SKM-1 (cell line): Measurements from ENCODE around the gene IRF2BPL.
A peak's percentile ranks its signal among the peaks of the same experiment; 100 is the strongest.

Experiments
- DNase-seq: peaks from one replicate; lab custom pipeline; 2025; ENCODE audit not compliant: unreplicated experiment; lab: John Stamatoyannopoulos, UW

Gene IRF2BPL

GRCh38 chr14:77028384-77029231, at the start of gene IRF2BPL:
Gene IRF2BPL, minus strand, starts transcription at chr14:77028708. Its CDS starts 916 bp downstream, at chr14:77027792.
- peak; percentile 66 for DNase-seq

DNA sequence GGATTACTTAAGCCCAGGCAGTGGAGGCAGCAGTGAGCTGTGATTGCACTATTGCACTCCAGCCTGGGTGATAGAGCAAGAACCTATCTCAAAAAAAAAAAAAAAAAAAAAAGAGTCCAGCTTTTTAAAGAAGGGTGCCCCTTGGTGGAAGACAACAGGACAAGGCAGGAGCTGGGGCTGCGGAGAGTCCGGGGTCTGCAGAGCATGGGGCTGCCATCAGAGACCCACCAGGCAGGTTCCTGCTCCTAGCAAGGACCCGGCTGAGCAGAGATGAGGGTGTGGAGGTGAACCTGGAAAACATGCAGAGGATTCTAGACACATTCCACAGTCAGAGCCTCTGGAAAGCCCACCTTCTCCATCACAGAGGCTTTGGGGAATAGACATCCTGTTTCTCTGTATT, 48.5 kb upstream of the IRF2BPL start:
- DNase-seq = no peak

DNA sequence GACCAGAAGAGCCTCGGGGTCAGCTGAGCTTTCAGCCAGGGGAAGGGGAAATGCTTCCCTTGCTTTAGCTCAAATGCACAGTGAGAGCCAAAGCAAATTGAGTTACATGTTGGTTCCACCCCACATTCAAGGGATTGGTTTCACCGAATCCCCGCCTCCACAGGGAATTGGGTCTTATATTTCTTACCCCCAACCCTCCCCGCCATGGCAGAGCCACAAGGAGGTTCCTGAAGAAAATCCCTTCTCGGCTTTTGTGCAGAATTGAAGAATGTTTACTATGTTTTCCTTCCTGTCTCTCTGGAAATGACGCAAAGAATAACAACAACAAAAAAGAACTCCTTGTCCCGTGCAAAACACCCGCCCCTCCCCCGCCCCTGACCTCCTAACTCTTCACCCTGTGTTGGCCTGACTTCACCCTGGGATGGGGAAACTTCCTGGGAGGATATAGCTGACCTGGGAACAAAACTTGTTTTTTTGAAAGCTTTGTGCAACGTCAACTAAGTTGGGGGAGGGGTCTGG, 47.7 kb upstream of the IRF2BPL start:
- no peak for DNase-seq

DNA sequence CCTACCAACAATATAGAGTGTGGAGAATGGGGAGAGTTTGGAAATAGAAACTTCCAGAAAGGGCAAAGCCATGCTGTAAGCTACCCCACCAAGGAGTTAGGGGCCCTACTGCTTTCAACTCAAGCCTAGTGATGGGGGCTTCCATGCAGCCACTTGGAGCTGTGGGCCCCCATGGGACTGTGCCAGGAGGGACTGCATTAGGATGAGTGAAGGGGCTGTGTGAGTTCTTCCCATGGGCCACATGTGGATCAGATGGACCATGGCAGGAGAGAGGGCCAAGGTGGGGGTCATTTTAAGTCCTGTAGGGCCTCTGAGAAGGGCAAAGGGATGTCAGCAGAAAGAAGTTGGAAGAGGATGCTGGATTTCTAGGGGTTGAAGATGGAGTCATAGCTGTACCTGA, 46.5 kb upstream of the IRF2BPL start:
- DNase-seq = no peak

DNA sequence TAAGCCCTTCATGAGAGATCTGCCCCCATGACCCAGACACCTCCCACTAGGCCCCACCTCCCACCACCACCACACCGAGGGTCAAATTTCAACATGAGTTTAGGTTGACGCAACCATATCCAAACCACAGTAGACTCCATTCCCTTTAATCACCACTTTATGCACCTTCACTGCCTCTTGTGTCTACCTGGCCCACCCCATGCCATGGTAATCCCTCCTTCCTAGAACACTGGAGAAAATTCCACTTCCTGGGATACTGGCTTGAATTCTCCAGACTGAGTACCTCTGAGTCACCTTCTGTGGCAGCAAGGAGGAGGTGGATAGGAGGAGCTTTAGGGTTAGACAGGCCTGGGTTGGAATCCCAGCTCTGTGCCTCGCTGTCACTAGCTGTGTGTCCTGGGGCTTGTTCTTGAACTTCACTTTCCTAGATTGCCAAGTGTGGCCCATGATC, 43.5 kb upstream of the IRF2BPL start:
- DNase-seq = no peak

DNA sequence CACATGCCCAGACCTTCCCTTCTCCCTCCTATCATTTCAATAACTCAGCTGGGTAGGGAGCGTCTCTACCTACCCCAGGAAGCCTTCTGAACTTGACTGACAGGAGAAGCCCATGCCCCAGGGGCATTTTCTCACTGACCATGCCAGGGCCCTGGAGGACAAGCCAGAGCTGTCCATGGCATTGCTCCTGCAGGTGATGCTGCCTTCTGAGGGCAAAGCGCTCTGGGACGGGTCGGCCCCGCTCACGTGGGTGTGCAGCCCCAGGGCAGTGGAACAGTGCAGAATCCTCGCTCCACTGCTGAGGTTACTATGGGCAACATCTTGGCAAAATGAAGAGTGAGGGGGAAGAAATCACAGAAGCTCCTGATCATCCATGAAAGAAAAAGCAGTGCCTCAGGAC, 41.0 kb upstream of the IRF2BPL start:
- no peak for DNase-seq

DNA sequence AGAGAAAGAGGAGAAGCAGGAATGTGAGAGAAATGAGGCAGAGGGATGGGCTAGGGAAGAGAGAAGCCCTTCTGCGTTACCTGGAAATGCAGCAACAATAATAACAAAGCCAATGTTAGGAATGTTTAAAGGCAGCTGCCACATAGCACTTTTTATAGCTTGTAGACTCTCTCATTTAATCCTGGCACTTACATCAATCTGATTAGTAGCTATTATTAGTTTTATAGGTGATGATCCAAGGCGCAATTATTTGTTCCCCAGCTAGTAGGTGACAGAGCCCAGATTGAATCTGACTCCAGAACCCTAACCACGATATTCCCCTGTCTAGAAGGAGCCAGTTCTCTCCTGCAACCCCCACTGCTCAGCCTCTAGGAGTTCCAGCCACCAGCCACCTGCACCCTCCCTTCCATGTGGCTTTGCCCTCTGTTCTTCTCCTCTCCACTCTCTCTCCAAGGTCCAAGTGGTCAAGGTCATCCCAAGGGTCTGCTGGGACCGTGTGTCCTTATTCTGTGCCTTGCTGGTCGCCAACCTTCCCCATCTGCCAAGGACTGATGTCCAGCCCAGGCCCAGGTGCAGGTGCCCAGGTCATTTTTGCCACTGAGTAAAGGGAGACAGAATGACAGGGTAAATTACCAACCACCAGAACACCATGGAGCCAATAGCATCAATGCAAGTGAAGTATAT, 40.2 kb upstream of the IRF2BPL start:
- DNase-seq = no peak

GRCh38 chr14:77067632-77068516, 39.4 kb upstream of the IRF2BPL start:
- DNase-seq = peak; percentile 16

DNA sequence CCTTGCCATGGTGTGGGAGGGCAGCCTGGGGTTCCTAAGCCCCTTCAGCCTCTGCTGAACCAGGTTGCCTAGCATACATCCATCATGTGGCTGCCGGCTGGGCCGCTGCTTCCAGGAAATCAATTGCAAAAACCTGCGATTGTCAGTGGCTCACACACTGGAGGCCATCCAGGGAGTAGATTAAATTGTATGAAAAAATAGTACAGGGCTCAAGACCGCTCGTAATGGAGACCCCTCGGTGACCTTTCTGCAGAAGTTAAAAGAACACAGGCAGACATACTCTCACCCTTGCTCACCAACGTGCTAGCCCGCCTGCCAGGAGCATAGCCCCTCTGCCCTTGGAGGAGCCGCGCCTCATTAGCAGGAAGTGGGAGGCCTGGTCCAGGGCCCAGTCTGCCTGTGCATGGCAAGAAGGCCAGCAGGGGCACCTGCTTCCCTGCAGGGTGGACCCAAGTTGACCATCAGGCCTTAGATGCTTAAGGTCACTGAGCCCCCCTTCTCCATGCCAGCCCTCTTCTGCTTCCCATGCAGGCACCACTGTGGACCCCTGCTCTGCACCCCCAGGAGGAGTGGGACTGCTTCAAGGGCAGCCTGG, 38.2 kb upstream of the IRF2BPL start:
- DNase-seq = no peak

GRCh38 chr14:77065851-77066577, 37.5 kb upstream of the IRF2BPL start:
- DNase-seq = no peak

- no peak for DNase-seq
These were observed 36.1 kb upstream of the IRF2BPL start for GRCh38 chr14:77064521-77065178.

- no peak for DNase-seq
These were observed 35.2 kb upstream of the IRF2BPL start for GRCh38 chr14:77063571-77064171.

- DNase-seq = no peak
These were observed 33.8 kb upstream of the IRF2BPL start for GRCh38 chr14:77062261-77062660.

GRCh38 chr14:77061630-77062257, 33.2 kb upstream of the IRF2BPL start:
- no peak for DNase-seq

- no peak for DNase-seq
These were observed 30.9 kb upstream of the IRF2BPL start for GRCh38 chr14:77059276-77059915.

- DNase-seq = no peak
These were observed 30.3 kb upstream of the IRF2BPL start for GRCh38 chr14:77058785-77059184.

DNA sequence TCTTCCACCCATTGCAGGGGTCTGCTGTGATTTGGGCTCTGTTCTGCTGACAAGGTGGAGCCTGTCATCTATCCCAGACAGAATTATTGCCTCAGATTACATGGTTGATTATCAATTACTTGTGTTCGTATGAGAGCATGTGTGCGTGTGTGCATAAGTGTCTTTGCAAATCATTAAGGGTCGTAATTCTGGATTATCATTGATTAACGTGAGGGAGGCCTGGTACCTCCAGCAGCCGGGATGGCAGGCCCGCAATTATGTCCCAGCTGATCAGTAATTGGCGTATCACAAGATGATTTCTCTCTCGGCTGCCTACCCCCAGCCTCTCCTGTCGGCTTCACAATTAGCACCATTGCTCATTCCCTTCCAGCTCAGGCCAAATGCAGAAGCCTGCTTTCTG, 29.6 kb upstream of the IRF2BPL start:
- DNase-seq = no peak

DNA sequence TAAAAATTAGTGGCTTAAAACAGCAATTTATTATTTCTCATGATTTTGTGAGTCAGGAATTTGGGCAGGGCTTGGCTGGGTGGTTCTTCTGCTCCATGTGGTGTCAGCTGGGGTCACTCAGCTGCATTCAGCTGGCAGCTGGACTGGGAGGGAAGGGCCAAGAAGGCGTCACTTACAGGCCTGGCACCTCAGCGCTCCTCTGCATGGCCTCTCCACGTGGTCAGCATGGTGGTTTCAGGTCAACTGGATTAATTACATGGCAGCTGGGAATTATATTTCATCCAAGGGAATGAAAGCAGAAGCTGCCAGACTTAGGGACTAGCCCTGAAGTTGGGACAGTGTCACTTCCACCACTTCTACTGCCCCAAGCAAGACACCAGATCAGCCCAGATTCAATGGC, 27.5 kb upstream of the IRF2BPL start:
- no peak for DNase-seq
